ENCODE results near the gene GNG13.
"Not testable (repeated sequence)": the region's sequence is repeated elsewhere in the genome, so short reads cannot be mapped to it uniquely, and the experiment has no call there.

Gene GNG13

DNA sequence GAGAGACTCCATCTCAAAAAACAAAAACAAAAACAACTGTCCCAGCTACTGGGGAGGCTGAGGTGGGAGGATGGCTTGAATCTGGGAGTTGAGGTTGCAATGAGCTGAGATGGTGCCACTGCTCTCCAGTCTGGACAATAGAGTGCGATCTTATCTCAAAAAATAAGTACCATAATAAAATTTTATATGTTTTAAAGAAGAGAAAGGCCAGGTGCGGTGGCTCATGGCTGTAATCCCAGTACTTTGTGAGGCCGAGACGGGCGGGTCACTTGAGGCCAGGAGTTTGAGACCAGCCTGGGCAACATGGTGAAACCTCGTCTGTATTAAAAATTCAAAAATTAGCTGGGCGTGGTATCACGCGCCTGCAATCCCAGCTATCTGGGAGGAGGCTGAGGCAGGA, 23.7 kb downstream of the GNG13 start:
- no peak for FAIRE-seq

DNA sequence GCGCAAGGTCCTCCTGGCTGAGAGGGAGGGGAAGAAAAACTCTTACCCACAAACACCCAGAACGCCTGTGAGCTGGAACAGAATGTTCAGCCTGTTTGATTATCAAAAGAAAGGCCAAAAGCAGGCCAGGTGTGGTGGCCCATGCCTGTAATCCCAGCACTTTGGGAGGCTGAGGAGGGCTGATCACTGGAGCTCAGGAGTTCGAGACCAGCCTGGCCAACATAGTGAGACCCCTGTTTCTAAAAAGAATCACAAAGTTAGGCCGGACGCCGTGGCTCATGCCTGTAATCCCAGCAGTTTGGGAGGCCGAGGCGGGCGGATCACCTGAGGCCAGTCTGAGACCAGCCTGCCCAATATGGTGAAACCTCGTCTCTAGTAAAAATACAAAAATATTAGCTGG, 24.2 kb downstream of the GNG13 start:
- not testable (repeated sequence) for FAIRE-seq

DNA sequence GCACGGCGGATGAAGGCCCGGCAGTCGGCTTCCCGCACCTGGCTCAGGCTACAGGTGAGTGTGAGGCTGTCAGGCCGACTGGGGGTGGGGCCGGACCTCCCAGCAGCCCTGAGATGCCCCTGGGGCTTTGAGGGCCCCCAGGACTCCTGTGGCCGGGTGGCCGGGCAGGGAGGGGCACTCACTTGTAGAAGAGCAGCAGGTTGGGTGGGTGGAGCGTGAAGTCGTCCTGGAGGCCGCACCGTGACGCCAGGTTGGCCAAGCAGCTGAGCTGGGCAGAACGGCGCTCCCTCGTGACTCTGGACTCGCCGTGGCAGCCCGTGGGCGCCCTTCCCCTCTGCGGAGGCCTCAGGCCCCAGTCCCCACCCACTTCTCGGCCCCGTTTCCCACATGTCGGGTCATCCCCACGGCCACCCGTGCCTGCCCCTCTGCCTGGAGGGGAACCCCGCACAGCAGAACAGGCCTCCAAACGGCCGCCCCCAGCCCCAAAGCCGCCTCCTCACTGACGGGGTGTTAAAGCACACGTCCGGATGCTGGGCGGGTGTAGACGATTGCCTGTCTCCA, 25.2 kb downstream of the GNG13 start:
- FAIRE-seq, result no peak

DNA sequence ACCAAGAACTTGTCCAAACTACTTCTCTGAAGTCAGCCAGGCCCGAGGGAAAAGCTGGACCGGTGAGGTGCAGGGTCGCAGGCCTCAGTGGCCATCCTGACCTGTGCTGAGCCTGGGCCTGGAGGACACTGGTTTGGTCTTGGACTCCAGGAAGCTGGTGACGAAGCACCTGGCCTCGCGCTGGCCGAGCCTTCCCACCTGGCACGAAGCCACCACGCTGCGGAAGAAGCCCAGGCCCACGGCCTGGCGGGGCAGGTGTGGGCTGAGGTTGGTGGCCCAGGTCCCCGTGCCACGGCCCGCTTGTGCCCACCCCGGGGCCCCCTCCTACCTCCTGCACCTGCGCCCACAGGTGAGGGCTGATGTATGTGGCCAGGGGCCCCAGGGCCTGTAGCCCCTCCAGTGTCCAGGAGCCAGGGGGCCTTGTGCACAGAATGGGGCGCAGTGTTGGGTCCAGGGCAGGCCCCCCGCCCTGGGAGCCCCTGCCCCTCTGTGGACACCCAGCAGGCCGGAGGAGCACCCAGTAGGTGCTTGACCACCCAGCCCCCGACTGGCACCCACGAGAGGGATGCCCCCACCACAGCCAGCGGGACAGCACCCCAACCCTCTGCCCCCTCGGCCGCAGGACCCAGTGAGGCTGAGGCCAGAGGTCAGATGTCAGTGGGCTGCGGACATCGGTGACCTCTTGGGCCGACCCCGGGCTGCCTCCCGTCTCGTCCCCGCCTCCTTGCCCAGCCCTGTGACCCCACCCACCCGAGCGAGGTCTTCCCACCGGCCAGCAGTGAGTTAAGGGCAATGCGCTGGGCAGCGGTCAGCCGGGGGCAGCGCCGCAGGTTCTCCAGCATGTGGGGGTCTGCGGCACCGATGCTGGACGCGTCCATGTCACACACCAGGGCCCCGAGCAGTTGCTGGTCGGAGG, 26.2 kb downstream of the GNG13 start:
- FAIRE-seq, result no peak

DNA sequence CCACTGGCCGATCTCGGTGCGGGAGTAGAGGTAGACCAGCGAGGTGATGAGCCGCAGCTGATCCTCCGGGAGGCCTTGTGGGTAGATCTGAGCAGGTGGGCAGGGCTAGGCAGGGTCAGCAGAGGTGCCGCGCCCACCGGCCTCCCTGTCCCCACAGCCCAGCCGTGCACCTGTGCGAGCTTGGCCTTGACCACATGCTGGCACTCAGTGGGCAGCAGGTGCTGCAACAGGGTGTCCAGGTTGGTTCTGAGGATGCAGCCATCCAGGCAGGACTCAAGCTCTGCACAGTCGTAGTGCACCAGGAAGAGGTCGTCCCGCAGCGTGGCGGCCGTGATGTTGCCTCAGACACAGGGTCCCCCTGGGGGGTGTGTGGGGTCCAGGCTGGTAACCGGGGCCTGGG, 27.6 kb downstream of the GNG13 start:
- FAIRE-seq, result no peak

DNA sequence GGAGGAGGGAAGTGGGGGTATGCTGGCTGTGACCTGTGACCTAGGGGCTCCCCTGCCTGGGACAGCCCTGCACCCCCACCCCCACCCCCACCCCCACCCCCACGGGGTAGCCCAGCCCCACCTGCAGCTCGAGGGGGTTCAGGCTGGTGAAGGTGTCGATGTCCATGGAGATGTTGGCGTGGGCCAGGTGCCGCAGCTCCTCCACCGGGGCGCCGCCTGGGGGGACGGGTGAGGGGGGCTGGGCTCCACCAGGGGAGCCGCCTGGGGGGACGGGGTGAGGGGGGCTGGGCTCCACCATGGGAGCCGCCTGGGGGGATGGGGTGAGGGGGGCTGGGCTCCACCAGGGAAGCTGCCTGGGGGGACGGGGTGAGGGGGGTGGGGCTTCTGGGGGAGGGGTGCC, 30.1 kb downstream of the GNG13 start:
- no peak for FAIRE-seq

DNA sequence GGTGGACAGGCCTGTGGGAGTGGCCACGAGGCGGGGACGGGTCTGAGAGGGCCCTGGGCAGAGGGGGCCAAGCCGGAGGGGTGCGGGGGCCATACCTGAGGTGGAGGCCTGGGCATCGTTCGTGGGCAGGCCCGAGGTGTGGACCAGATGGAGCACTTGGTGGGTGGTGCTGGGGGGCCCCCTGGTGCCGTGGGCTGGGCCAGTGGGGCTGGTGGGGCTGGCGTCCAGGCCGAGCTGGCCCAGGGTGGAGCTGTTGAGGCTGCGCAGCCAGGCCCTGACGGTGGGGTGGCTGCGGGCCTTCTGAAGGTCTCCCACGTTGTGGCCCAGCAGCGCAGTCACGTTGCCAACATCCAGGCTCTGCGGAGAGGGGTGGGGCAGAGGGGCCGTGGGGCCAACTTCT, 30.6 kb downstream of the GNG13 start:
- FAIRE-seq, result no peak

DNA sequence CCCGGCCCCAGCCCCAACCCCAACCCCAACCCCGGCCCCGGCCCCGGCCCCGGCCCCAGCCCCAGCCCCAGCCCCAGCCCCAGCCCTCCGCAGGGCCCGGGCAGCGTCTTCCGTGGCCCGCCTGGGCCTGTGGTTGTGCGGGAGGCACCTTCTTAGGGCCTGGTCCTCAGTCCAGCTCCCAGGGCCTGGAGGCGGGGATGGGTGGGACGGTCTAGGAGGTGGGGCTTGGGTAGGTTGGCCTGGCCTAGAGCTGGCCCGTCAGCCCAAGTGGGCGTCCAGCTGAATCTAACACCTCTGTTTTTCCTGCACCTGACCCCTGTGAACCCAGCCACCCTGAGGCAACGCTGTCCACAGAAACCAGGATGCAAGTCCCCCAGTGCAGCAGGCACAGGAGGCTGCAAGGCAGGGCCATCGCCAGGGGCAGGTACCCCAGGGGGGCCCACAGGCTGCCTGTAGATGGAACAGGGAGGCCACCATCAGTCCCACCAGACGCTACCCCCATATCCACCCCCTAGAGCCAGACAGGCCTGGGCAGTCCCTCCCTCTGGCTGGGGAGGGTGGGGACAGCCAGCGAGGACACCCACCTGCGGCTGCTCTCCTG, 31.2 kb downstream of the GNG13 start:
- no peak for FAIRE-seq

DNA sequence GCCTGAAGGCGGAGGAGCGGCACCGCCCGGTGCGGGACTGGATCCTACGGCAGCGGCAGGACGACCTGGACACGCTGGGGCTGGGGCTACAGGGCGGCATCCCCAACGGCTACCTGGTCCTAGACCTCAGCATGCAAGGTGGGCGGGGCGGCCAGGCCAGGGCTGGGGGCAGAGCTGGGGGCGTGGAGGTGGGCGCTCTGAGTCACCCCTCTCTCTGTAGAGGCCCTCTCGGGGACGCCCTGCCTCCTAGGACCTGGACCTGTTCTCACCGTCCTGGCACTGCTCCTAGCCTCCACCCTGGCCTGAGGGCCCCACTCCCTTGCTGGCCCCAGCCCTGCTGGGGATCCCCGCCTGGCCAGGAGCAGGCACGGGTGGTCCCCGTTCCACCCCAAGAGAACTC, 32.1 kb downstream of the GNG13 start:
- FAIRE-seq, result no peak

DNA sequence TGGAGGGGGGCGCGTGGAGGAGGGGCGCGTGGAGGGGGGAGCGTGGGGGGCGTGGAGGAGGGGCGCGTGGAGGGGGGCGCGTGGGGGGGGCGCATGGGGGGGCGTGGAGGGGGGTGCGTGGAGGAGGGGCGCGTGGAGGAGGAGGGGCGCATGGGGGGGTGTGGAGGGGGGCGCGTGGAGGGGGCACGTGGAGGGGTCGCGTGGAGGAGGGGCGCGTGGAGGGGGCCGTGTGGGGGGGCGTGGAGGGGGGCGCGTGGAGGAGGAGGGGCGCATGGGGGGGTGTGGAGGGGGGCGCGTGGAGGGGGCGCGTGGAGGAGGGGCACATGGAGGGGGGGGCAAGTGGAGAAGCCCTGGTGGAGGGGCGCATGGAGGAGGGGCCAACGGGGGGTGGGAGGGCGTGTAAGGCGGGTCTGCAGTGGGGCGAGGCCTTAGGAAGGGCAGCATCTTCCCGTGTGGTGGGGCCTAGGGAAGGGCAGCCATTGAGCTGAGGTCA, 32.7 kb downstream of the GNG13 start:
- FAIRE-seq, result no peak

DNA sequence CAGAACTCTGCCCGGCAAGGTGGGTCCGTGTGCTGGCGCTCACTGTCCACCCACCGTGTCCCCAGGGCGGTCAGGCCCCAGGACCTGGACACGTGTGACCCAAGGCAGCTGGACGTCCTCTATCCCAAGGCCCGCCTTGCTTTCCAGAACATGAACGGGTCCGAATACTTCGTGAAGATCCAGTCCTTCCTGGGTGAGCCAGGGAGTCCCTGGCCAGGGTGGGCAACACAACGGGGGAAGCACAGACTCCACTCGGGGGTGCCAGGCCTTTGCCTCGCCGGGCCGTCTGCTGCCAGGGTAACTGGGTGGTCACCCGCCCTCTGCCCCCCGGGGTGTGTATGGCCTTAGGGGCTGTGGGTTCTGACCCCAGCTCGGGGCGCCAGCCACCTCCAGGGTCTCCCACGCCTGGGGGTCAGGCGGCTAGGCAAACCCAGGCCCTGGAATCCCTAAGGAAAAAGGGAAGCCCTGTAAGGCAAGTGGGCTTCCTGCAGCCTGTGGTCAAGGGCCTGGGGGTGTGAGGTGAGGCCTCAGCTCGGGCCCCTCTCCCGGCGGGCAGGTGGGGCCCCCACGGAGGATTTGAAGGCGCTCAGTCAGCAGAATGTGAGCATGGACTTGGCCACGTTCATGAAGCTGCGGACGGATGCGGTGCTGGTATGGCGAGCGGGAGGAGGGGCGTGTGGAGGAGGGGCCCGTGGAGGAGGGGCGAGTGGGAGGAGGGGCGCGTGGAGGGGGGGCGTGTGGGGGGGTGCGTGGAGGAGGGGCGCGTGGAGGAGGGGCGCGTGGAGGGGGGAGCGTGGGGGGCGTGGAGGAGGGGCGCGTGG, 33.5 kb downstream of the GNG13 start:
- FAIRE-seq, result no peak

DNA sequence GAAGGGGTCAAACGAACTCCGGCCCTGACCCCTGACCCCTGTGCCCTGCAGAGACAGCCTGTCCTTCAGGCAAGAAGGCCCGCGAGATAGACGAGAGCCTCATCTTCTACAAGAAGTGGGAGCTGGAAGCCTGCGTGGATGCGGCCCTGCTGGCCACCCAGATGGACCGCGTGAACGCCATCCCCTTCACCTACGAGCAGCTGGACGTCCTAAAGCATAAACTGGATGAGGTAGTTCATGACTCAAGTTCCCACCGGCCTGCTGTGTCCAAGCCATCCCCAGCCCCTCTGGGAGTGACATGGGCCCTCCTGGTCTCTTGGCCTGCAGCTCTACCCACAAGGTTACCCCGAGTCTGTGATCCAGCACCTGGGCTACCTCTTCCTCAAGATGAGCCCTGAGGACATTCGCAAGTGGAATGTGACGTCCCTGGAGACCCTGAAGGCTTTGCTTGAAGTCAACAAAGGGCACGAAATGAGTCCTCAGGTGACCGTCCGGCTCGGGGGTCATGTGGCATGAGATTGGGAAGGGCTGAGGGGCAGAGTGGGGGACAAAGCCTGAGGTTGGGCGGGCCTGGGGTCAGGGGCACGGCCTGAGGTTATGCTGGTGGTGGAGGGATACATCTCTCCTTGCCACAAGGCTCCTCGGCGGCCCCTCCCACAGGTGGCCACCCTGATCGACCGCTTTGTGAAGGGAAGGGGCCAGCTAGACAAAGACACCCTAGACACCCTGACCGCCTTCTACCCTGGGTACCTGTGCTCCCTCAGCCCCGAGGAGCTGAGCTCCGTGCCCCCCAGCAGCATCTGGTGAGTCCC, 34.3 kb downstream of the GNG13 start:
- FAIRE-seq, result no peak

DNA sequence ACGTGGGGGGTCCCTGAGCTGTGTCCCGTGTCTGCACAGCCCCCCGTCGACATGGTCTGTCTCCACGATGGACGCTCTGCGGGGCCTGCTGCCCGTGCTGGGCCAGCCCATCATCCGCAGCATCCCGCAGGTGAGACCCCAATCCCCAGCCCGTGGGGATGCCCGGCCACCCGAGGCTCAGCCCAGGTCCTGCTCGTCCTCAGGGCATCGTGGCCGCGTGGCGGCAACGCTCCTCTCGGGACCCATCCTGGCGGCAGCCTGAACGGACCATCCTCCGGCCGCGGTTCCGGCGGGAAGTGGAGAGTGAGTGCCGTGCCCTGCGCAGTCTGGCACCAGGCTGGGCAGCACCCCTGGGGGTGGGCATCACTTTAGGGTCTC, 35.1 kb downstream of the GNG13 start:
- no peak for FAIRE-seq

DNA sequence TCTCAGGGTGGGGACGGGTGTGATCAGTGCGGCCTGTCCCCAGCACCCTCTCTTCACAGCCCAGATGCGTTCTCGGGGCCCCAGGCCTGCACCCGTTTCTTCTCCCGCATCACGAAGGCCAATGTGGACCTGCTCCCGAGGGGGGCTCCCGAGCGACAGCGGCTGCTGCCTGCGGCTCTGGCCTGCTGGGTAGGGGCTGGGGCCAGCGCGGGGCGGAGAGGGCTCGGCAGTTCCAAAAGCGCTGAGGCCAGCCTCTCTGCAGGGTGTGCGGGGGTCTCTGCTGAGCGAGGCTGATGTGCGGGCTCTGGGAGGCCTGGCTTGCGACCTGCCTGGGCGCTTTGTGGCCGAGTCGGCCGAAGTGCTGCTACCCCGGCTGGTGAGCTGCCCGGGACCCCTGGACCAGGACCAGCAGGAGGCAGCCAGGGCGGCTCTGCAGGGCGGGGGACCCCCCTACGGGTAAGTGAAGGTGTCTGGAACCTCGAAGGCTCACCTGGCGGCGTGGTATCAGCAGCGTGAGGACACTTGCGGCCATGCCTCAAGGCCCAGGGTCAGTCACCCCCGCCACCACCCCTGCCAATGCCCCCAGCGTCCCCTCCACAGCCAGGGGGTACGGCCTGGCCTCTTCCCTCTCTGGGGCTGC, 35.6 kb downstream of the GNG13 start:
- no peak for FAIRE-seq

DNA sequence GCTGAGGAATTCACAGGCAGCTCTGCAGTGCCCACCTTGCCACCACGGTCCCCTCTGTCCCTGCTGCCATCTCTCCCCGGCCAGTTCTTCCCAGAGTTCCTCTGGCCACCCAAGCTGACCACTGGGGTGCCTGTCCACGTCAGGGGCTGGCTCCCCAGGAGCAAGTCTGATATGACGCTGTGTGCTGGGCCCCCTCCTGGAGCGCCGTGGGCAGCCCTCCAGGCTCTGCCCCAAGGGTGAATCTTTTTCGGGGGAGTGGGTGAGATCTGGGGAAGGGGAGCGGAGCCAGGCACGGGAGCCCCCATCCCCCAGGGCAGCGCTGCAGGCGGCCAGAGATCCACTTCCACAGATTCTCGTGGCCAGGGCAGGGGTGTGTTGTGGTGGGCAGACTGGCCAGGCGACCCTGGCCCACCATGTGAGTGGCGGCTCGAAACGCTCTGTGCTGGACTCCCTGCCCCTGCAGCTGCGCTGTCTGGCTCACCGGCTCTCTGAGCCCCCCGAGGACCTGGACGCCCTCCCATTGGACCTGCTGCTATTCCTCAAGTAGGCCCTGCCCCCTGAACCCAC, 36.3 kb downstream of the GNG13 start:
- FAIRE-seq, result no peak

DNA sequence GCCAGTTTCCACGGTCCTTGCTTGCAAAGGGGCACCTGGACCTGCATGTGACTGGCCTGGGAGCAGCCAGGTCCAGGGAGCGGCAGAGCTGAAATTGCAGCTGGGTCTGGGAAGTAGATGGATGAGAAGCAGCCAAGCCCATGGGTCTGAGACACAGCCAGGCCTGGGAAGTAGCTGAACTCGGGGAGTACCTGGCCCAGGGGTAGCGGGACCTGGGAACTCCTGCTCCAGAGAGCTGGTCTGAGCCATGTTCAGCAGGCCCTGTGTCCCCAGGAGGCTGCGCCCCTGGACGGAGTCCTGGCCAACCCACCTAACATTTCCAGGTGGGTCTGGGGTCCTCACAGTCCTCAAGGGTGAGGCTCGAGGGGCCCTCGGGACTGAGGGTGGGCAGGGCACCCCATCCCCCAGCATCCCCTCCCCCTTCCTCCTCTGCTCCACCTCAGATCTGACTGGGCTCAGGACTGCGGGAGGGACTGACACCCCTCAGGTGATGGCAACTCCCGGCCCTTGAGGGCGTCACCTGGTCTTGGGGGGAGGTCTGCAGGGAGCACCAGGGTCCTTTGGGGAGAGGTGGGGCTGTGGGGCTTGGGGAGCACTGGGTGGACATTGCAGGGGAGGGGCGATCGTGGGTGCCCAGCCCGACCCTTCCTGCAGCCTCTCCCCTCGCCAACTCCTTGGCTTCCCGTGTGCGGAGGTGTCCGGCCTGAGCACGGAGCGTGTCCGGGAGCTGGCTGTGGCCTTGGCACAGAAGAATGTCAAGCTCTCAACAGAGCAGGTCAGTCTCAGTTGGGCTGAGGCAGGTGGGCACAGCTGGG, 37.0 kb downstream of the GNG13 start:
- FAIRE-seq, result no peak

DNA sequence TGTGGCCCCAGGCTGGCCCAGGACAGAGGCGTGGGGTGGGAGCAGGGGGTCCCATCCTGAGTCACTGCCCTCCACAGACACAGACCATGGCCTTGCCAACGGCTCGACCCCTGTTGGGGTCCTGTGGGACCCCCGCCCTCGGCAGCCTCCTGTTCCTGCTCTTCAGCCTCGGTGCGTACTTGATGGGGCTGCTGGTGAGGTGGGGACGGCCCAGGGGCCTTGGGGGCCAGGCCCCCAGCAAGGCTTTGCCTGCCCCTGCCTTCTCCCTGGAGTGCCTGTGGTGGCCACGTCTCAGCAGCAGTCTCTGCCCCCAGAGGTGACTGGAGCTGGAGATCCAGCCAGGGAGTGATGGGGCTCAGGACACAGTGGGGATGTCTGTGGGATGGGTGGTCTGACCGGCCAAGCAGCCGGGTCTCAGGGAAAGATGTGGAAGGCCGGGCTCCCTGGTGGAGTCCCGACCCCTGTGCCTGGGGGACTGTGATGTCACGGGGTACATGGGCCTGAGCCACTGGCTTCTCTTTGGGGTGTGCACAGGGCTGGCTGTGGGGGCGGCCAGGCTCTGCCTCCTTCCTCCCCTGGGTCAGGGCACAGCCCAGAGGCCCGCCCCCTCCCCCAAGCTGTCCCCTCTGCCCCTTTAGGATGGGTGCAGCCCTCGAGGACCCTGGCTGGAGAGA, 37.8 kb downstream of the GNG13 start:
- FAIRE-seq, result no peak

DNA sequence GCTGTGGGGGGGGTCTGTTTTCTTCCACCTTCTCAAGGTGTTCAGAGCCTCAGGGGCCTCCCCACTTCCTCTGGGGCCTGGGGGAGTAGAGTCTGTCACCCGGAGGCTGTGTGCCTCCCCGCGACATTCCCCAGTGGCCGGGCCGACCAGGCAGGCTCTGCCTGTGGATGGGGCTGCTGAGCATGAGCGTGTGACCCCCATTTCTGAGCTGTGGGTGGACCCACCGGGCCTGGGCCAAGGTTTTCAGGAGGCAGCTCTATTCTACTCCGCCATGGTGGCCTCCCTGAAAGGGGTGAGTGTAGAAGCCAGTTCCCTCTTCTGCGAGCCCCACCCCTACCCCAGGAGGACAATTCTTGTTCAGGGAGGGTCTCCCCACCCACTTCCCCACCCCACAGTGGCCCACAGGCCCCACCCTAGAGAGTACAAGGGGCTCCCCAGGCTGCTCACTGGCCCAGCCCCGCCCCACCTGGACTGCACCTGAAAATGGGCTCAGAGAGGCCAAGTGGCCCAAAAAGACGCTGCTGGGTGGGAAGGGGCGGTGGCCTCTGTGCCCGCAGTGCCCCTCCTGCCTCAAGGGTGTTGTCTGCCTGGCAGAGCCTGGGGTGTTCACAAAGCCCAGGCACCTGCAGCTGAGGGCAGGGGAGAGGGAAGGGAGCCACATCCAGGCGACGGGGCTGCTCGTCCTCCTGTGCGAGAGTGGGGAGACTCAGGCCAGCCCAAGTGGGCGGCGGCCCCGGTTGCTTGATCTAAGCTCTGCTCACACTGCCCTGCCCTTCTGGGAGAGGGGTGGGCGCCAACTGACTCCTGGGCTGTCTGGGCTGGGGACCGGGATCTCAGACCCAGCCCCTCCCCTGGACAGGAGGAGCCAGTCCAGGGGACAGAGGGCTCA, 38.7 kb downstream of the GNG13 start:
- no peak for FAIRE-seq

All from A204.1 (cell line).